Stomach (tissue), 9 donors: ENCODE measurements around the gene COLEC12. TPM values are rescaled to one million over a fixed set of nuclear protein-coding genes. Genes with fewer than 3 reads are reported as not detected.

Experiments used
- DNase-seq, 2 donors: peaks; one replicate each; pipeline versions ENCODE4 v3.0.0 to v3.0.0-alpha.2; 2013 to 2019
- H3K27ac ChIP-seq, 5 donors: fragments of 200-600 bp in 4 of 5; sonication (generic) in 4 of 5; one replicate each; pipeline ENCODE4 v1.5.1; 2013 to 2019; ENCODE audit warnings: mild to moderate bottlenecking in 1 of 5, moderate library complexity in 1 of 5
- H3K27me3 ChIP-seq, 3 donors: fragments of 200-600 bp; sonication (generic); one replicate each; pipeline ENCODE4 v1.5.1; 2017 to 2019; ENCODE audit warnings: mixed run types in 1 of 3
- H3K36me3 ChIP-seq, 4 donors: fragments of 200-600 bp; sonication (generic); 1 replicate in 3 of 4; 2 replicates in 1 of 4; pipeline ENCODE4 v1.5.1; 2016 to 2019
- H3K4me1 ChIP-seq, 4 donors: fragments of 200-600 bp; sonication (generic); one replicate each; pipeline ENCODE4 v1.5.1; 2016 to 2019
- H3K4me3 ChIP-seq, 4 donors: fragments of 200-600 bp; sonication (generic) in 3 of 4; one replicate each; pipeline ENCODE4 v1.5.1; 2016 to 2019; ENCODE audit warnings: mild to moderate bottlenecking in 1 of 4
- H3K9me3 ChIP-seq, 4 donors: fragments of 200-600 bp; sonication (generic); one replicate each; pipeline ENCODE4 v1.5.1; 2016 to 2019
- EP300 ChIP-seq: sonication (generic); formaldehyde crosslinking; IDR thresholded peaks from one replicate; pipeline ENCODE4 v1.6.1; 2017; ENCODE audit warnings: antibody characterized with exemption
- POLR2A ChIP-seq, 4 donors: fragments of 450-650 bp; IDR thresholded peaks; one replicate each; pipeline ENCODE4 v1.6.1; 2016; ENCODE audit warnings: antibody characterized with exemption in 4 of 4, control low read depth in 2 of 4, mild to moderate bottlenecking in 1 of 4, moderate library complexity in 1 of 4
- POLR2AphosphoS5 ChIP-seq, 3 donors: sonication (generic); formaldehyde crosslinking; IDR thresholded peaks; one replicate each; pipeline ENCODE4 v1.6.1; 2016; ENCODE audit warnings: antibody characterized with exemption in 3 of 3
- WGBS, 5 donors: extraction: QIAGEN DNeasy Blood & Tissue Kit in 3 of 5; methylation state at CpG; one replicate each; pipeline versions ENCODE4 v1.1.5 to v1.1.7; 2013 to 2018; 5-methylcytosine and 5-hydroxymethylcytosine counted together
- intact Hi-C: fragments of 100-400 bp; cut with DNase I; formaldehyde crosslinking; loops from one replicate; pipeline ENCODE4 v1.15.1; 2023; ENCODE audit warnings: low total_unique reads
- polyA plus RNA-seq, 3 donors: library from polyadenylated mRNA; stranded (reverse); fragments of 200-250 nt; gene quantifications; one replicate each; pipeline ENCODE4 v1.2.3, GENCODE V29; 2013
- total RNA-seq, 5 donors: library from RNA; depleted of rRNA; stranded (reverse); fragments of >200 nt; gene quantifications; one replicate each; pipeline versions ENCODE4 v1.1.0 to v1.2.3, GENCODE V29; 2014 to 2016
- TF ChIP-seq, protein P1 (sequence below), 7 experiments: fragments of 450-650 bp in 4 of 7; fragments of 200-600 bp in 3 of 7; sonication (generic) in 3 of 7; IDR thresholded peaks; one replicate each; pipeline ENCODE4 v1.5.1; 2016 to 2019; ENCODE audit warnings: antibody characterized with exemption in 7 of 7, control low read depth in 2 of 7, mild to moderate bottlenecking in 1 of 7
- donor health status: healthy with polysubstance abuse.
- donor health status: Bipolar disorder and iron deficiency.
- donor health status: healthy.

The COLEC12 gene
- total and polyA plus RNA-seq, 8 donors: 1.7 to 37.5 (median 5.6) TPM

DNA sequence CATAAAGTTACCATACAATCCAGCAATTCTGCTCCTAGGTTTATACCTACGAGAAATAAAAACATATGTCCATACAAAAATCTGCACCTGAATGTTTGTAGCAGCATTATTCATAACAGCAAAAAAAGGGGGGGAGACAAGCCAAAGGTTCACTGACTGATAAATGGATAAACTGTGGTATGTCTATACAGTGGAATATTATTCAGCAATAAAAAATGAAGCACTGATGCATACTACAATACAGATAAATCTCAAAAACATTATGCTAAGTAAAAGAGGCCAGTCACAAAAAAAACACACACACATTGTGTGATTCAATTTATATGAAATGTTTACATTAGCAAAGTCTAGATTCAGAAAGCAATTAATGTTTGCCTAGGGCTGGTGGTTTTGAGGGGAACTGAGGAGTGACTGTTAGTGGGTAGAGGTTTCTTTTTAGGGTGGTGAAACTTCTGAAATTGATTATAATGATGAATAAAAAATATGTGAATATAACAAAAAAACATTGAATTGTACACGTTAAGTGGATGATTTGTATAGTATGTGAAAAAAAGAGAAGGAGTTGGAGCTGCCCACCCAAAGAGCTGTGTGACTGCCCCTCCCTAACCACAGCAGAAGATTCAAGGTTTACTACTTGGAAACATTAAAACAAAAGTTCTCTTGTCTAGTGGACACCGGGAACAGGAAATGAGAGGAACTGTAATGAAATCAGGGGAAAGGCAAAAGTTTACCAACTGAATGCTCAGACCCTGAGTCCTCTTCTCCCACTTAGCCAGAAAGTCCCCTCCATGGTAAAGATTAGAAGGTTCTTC lies 13.4 kb downstream of the COLEC12 start:
- WGBS, 5 donors: 63 to 72% (median 67%) methylated on average over 3 of the region's 3 CpGs
- no peak for TF ChIP-seq POLR2AphosphoS5 (IDR thresholded peaks at IDR 0.05)
- no peak for TF ChIP-seq EP300
- TF ChIP-seq, protein P1, sequence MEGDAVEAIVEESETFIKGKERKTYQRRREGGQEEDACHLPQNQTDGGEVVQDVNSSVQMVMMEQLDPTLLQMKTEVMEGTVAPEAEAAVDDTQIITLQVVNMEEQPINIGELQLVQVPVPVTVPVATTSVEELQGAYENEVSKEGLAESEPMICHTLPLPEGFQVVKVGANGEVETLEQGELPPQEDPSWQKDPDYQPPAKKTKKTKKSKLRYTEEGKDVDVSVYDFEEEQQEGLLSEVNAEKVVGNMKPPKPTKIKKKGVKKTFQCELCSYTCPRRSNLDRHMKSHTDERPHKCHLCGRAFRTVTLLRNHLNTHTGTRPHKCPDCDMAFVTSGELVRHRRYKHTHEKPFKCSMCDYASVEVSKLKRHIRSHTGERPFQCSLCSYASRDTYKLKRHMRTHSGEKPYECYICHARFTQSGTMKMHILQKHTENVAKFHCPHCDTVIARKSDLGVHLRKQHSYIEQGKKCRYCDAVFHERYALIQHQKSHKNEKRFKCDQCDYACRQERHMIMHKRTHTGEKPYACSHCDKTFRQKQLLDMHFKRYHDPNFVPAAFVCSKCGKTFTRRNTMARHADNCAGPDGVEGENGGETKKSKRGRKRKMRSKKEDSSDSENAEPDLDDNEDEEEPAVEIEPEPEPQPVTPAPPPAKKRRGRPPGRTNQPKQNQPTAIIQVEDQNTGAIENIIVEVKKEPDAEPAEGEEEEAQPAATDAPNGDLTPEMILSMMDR (IDR thresholded peaks at IDR 0.05): no peak
- TF ChIP-seq POLR2A (IDR thresholded peaks at IDR 0.05): no peak
- Histone ChIP-seq H3K4me3 (no peak overlapping the region), H3K4me1 (peaks cover 0 to 21% (median 11%) of the 10 kb centered on the region in 4 donors), H3K36me3 (no peaks in the 10 kb centered on the region), H3K27me3 (no peaks in the 10 kb centered on the region), H3K9me3 (no peaks in the 10 kb centered on the region), H3K27ac (no peak overlapping the region)
- intact Hi-C loops: no loop called here
- DNase-seq: no peak

DNA sequence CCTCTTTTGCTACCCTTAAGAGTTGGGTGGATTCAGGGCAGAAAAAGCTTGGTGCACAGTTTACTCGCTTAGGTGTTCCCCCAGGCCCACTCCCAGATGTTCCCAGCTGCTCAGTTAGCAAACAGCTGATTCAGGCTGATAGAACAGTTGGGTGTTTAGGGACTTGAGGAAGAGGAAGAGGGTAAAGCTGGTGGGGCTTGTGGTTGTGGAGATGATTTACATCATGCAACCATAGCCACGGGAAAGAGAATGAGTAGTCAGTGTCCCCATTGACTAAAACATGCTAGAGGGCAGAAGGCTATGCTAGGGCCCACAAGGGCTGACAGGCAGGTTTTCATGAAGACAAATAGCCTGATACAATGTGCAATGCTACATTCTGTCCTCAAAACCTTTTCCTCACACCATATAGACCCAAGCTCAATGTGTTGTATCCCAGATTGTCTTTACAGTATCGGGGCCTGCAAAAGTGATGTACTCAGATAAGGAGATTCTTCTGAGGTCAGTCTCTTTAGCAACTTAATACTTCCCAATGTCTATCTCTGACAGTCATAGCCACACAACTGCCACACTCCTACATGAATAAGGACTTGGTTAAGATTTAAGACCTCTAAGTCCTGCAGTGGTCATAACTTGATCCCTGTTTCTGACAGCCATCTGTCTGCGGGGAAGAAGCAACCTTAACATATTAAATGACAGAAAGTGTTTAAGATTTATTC lies 15.6 kb downstream of the COLEC12 start:
- Histone ChIP-seq H3K27me3 (no peaks in the 10 kb centered on the region), H3K4me1 (peaks cover 0 to 14% (median 6%) of the 10 kb centered on the region in 4 donors), H3K36me3 (no peaks in the 10 kb centered on the region), H3K4me3 (no peak overlapping the region), H3K27ac (no peak overlapping the region), H3K9me3 (no peaks in the 10 kb centered on the region)
- TF ChIP-seq, protein P1 (IDR thresholded peaks at IDR 0.05): no peak
- no peak for TF ChIP-seq EP300
- no peak for TF ChIP-seq POLR2AphosphoS5 (IDR thresholded peaks at IDR 0.05)
- no peak for TF ChIP-seq POLR2A (IDR thresholded peaks at IDR 0.05)
- no peak for DNase-seq
- 63 to 79% (median 76%) methylated on average over 4 of the region's 4 CpGs for WGBS, 5 donors
- intact Hi-C loops: no loop called here

DNA sequence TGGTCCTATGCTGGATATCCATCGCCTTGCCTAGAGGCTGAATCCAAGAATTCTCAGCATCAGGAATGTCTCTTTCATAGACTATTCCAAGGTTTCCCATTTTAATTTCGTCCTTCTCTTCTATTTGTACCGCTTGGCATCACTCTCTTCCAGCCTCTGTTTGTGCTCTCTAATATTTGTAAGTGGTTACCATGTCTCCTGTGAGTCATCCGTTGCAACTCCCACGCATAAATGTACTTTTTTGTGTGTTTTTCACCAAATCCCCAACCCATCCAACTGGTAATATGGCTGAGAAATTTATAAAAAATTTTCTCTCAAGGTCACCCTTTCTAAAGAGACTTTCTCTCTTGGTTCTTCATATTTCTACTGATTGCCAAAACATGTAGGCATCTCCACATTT lies 21.8 kb downstream of the COLEC12 start:
- no peak for DNase-seq
- H3K36me3 ChIP-seq: no peaks in the 10 kb centered on the region
- no peak overlapping the region for H3K4me3 ChIP-seq
- H3K27me3 ChIP-seq: no peaks in the 10 kb centered on the region
- H3K9me3 ChIP-seq: no peaks in the 10 kb centered on the region
- intact Hi-C loops: no loop called here
- H3K4me1 ChIP-seq: peaks cover 11 to 42% (median 22%) of the 10 kb centered on the region in 4 donors
- no peak for TF ChIP-seq EP300
- 67 to 84% (median 79%) methylated on average over 5 of the region's 5 CpGs for WGBS, 5 donors
- peak overlapping the region in 3 of 5 donors; percentile 30 to 33 (median 32) for H3K27ac ChIP-seq

DNA sequence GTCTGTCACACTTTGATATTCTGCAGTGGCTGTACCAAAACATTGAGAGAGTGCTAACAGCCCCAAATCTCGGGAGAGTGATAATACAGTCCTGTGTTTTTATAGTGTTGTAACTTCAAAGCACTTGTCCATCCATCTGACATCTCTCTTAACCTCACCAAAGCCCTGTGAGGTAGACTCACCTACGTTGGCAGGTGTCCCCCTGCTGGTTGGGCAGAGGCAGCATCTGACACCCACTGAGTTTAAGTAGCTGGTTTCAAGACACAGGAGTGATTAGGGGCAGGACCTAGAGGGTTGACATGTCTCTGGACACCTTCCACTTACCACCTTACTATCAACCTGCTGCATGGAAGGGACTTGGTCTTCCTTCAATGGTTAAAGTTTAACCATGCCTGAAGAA lies 22.9 kb downstream of the COLEC12 start:
- Histone ChIP-seq H3K27me3 (no peaks in the 10 kb centered on the region), H3K4me3 (no peak overlapping the region), H3K36me3 (no peaks in the 10 kb centered on the region), H3K4me1 (peaks cover 11 to 42% (median 22%) of the 10 kb centered on the region in 4 donors), H3K9me3 (no peaks in the 10 kb centered on the region), H3K27ac (no peak overlapping the region)
- intact Hi-C loops: no loop called here
- TF ChIP-seq POLR2AphosphoS5 (IDR thresholded peaks at IDR 0.05): no peak
- TF ChIP-seq, protein P1 (IDR thresholded peaks at IDR 0.05): peak in 5 of 7 experiments; percentile 21 to 60 (median 43)
- WGBS, 5 donors: 33 to 48% (median 34%) methylated on average over 2 of the region's 2 CpGs
- peak in 1 of 2 donors; percentile 53 for DNase-seq
